Keratinocyte (primary cell): ENCODE data around the gene RAB44. TPM values are rescaled to one million over a fixed set of nuclear protein-coding genes. Genes with fewer than 3 reads are reported as not detected.

ENCODE experiments used
- DNase-seq: peaks from one replicate; pipeline ENCODE4 v3.0.0-alpha.2; 2011; ENCODE audit warnings: low read depth, missing footprints, low spot score
- FAIRE-seq: peaks from 2 replicates; lab custom pipeline; 2011; peaks lifted over from hg19 to GRCh38; lab: Jason Lieb, UNC
- H2AFZ ChIP-seq: 2 replicates; pipeline ENCODE4 v1.6.0; 2012; ENCODE audit warnings: low read length, control low read depth, inconsistent platforms; ENCODE audit not compliant: control insufficient read depth
- H3K27ac ChIP-seq: 2 replicates; pipeline ENCODE4 v1.5.1; 2011; ENCODE audit warnings: low read length; ENCODE audit not compliant: control insufficient read depth, insufficient read depth
- H3K27me3 ChIP-seq: 3 replicates; pipeline ENCODE4 v1.6.0; 2011; ENCODE audit warnings: low read length; ENCODE audit not compliant: control insufficient read depth, insufficient read depth; ENCODE audit errors: extremely low read depth
- H3K36me3 ChIP-seq, 2 experiments: 2 replicates in 1 of 2; 3 replicates in 1 of 2; pipeline ENCODE4 v1.5.1; 2011; ENCODE audit warnings: low read length in 2 of 2, mild to moderate bottlenecking in 1 of 2; ENCODE audit not compliant: control insufficient read depth in 2 of 2, insufficient read depth in 2 of 2; ENCODE audit errors: extremely low read depth in 1 of 2
- H3K4me1 ChIP-seq: 3 replicates; pipeline ENCODE4 v1.5.1; 2011; ENCODE audit warnings: low read length; ENCODE audit not compliant: control insufficient read depth, insufficient read depth; ENCODE audit errors: extremely low read depth
- H3K4me2 ChIP-seq: 3 replicates; pipeline ENCODE4 v1.6.0; 2011; ENCODE audit warnings: low read depth, low read length; ENCODE audit not compliant: control insufficient read depth, insufficient read depth; ENCODE audit errors: extremely low read depth
- H3K4me3 ChIP-seq, 3 experiments: fragments of 200-600 bp in 1 of 3; sonication (generic) in 1 of 3; 2 replicates in 2 of 3; 3 replicates in 1 of 3; pipeline ENCODE4 v1.5.1; 2011 to 2016; ENCODE audit warnings: low read length in 3 of 3, mild to moderate bottlenecking in 3 of 3, control low read depth in 2 of 3, inconsistent platforms in 1 of 3, low read depth in 1 of 3, mixed read lengths in 1 of 3, mixed run types in 1 of 3, moderate library complexity in 1 of 3; ENCODE audit not compliant: control insufficient read depth in 2 of 3, insufficient read depth in 2 of 3; ENCODE audit errors: extremely low read depth in 1 of 3
- H3K79me2 ChIP-seq: 2 replicates; pipeline ENCODE4 v1.6.0; 2012; ENCODE audit warnings: low read length; ENCODE audit not compliant: control insufficient read depth, insufficient read depth
- H3K9ac ChIP-seq: 3 replicates; pipeline ENCODE4 v1.6.0; 2011; ENCODE audit warnings: low read length; ENCODE audit not compliant: control insufficient read depth, insufficient read depth; ENCODE audit errors: extremely low read depth
- H3K9me1 ChIP-seq: 3 replicates; pipeline ENCODE4 v1.6.0; 2011; ENCODE audit warnings: low read length; ENCODE audit not compliant: control insufficient read depth, insufficient read depth; ENCODE audit errors: extremely low read depth
- H3K9me3 ChIP-seq: 2 replicates; pipeline ENCODE4 v1.5.1; 2012; ENCODE audit warnings: low read depth, low read length; ENCODE audit not compliant: control insufficient read depth
- H4K20me1 ChIP-seq: 3 replicates; pipeline ENCODE4 v1.6.0; 2011; ENCODE audit warnings: low read length; ENCODE audit not compliant: control insufficient read depth, insufficient read depth; ENCODE audit errors: extremely low read depth
- EZH2 ChIP-seq: IDR thresholded peaks from one replicate; pipeline ENCODE4 v1.6.1; 2012; ENCODE audit warnings: inconsistent platforms, mild to moderate bottlenecking, low read length, moderate library complexity
- dilution Hi-C: fragments of 300-500 bp; cut with MboI; formaldehyde crosslinking; loops from one replicate; pipeline ENCODE4 v1.7.0; 2020; ENCODE audit warnings: low sequenced_read_pairs; ENCODE audit not compliant: extremely low pct_ligation_motif_present
- polyA plus RNA-seq, 5 experiments: library from polyadenylated mRNA; depleted of rRNA in 3 of 5; stranded (reverse) in 3 of 5; stranded (forward) in 1 of 5; unstranded in 1 of 5; fragments of >200 nt; gene quantifications; 1 replicate in 1 of 5; 2 replicates in 3 of 5; 3 replicates in 1 of 5; pipeline versions ENCODE4 v1.2.1 to v1.2.3, GENCODE V29; 2011 to 2012; ENCODE audit warnings: missing spikeins in 2 of 5, low read depth in 1 of 5, low replicate concordance in 1 of 5
- TF ChIP-seq, protein P1 (sequence below), 3 experiments: IDR thresholded peaks in 1 of 3; conservative IDR thresholded peaks in 1 of 3; optimal IDR thresholded peaks in 1 of 3; 2 replicates in 2 of 3; 3 replicates in 1 of 3; pipeline versions ENCODE3 to v1.5.1; 2011; ENCODE audit warnings: low read length in 3 of 3, mild to moderate bottlenecking in 3 of 3, moderate library complexity in 2 of 3, control low read depth in 1 of 3, inconsistent platforms in 1 of 3; ENCODE audit not compliant: insufficient read depth in 2 of 3; ENCODE audit errors: extremely low read depth in 1 of 3

The RAB44 gene
- polyA plus RNA-seq, 1 donor (not counting 4 experiments of a cell fraction or from before 2014, with no cell fraction given): 0.03 TPM

DNA sequence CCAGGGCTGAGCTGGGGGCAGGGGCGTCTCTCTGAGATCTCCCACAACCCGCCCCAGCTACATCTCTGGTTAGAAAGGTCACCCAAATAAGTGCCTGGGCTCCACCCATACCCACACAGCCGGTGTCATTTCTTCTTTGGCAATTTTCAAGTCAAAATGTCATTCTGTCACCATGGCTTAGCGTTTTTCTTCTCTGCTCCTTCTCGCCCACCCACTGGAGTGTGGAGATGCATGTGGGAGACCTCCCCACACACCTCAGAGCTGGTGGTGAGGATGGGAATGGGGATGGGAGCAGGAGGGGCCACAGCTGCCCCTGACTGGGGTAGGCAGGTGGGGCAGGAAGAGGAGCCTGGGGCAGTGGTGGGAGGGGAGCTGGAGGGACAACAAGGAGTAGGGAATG is 78.5 kb downstream of the RAB44 start:
- dilution Hi-C loops: no loop called here
- no peaks in the 10 kb centered on the region for H3K79me2 ChIP-seq
- H3K36me3 ChIP-seq: no peaks in the 10 kb centered on the region
- FAIRE-seq: no peak
- H3K9me1 ChIP-seq: no peaks in the 10 kb centered on the region
- H3K4me1 ChIP-seq: peaks cover 8% of the 10 kb centered on the region
- TF ChIP-seq EZH2: no peak
- TF ChIP-seq, protein P1, sequence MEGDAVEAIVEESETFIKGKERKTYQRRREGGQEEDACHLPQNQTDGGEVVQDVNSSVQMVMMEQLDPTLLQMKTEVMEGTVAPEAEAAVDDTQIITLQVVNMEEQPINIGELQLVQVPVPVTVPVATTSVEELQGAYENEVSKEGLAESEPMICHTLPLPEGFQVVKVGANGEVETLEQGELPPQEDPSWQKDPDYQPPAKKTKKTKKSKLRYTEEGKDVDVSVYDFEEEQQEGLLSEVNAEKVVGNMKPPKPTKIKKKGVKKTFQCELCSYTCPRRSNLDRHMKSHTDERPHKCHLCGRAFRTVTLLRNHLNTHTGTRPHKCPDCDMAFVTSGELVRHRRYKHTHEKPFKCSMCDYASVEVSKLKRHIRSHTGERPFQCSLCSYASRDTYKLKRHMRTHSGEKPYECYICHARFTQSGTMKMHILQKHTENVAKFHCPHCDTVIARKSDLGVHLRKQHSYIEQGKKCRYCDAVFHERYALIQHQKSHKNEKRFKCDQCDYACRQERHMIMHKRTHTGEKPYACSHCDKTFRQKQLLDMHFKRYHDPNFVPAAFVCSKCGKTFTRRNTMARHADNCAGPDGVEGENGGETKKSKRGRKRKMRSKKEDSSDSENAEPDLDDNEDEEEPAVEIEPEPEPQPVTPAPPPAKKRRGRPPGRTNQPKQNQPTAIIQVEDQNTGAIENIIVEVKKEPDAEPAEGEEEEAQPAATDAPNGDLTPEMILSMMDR (optimal IDR thresholded peaks at IDR 0.05 in 1 of 3, IDR thresholded peaks at IDR 0.05 in 1 of 3, conservative IDR thresholded peaks at IDR 0.05 in 1 of 3; ENCODE audit: extremely low read depth in 1 of 3, insufficient read depth in 2 of 3, low read length in 3 of 3): no peak
- H3K27ac ChIP-seq: no peak overlapping the region
- no peak for DNase-seq
- no peak overlapping the region for H2AFZ ChIP-seq
- no peaks in the 10 kb centered on the region for H4K20me1 ChIP-seq
- H3K9ac ChIP-seq: no peak overlapping the region
- peaks cover 13% of the 10 kb centered on the region for H3K27me3 ChIP-seq
- H3K9me3 ChIP-seq: no peaks in the 10 kb centered on the region
- no peak overlapping the region for H3K4me3 ChIP-seq
- H3K4me2 ChIP-seq: no peak overlapping the region

DNA sequence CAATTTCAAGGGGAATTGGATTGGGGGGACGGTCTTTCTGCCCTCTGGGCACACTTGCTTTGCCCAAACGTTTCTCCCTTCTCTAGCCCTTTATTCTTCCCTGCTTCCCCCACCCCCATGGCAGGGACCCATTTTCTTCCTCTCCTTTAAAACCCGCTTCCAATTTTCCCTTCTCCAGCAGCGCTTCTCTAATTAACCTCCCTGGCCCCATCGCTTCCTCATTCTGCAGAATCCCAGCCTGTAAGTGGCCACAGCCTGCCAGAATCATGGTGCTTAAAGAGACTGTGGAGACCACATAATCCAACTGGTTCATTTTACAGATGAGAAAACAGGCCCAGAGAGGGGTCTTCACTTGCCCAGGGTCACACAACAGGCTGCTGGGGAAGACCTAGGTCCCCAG is 80.2 kb downstream of the RAB44 start:
- no peaks in the 10 kb centered on the region for H3K36me3 ChIP-seq
- H3K9ac ChIP-seq: no peak overlapping the region
- no peak for TF ChIP-seq EZH2
- TF ChIP-seq, protein P1 (optimal IDR thresholded peaks at IDR 0.05 in 1 of 3, IDR thresholded peaks at IDR 0.05 in 1 of 3, conservative IDR thresholded peaks at IDR 0.05 in 1 of 3; ENCODE audit: extremely low read depth in 1 of 3, insufficient read depth in 2 of 3, low read length in 3 of 3): no peak
- no peak overlapping the region for H3K27ac ChIP-seq
- no peak overlapping the region for H3K4me3 ChIP-seq
- DNase-seq (no peak), FAIRE-seq (no peak)
- H3K4me1 ChIP-seq: peaks cover 8% of the 10 kb centered on the region
- no peaks in the 10 kb centered on the region for H3K9me1 ChIP-seq
- H3K27me3 ChIP-seq: peaks cover 13% of the 10 kb centered on the region
- H3K4me2 ChIP-seq: no peak overlapping the region
- H3K79me2 ChIP-seq: no peaks in the 10 kb centered on the region
- dilution Hi-C loops: no loop called here
- H4K20me1 ChIP-seq: no peaks in the 10 kb centered on the region
- no peaks in the 10 kb centered on the region for H3K9me3 ChIP-seq
- H2AFZ ChIP-seq: no peak overlapping the region
